H1 (cell line): Measurements from ENCODE around the gene TMEM164. TPM values are rescaled to one million over a fixed set of nuclear protein-coding genes. Genes with fewer than 3 reads are reported as not detected.

Source experiments
- CTCF ChIA-PET: fragments of 300-600 bp; sonication (Branson Sonifier 250); formaldehyde crosslinking; loops from one replicate; lab custom pipeline; 2021; ENCODE audit not compliant: partially characterized antibody; lab: Charles Lee
- POLR2A ChIA-PET: fragments of 300-600 bp; sonication (Branson Sonifier 250); formaldehyde crosslinking; loops from one replicate; lab custom pipeline; 2021; ENCODE audit warnings: inconsistent platforms; ENCODE audit not compliant: partially characterized antibody; lab: Charles Lee
- DNase-seq, 2 experiments: peaks; one replicate each; pipeline versions ENCODE4 v3.0.0 to v3.0.0-alpha.2; 2010 to 2022; ENCODE audit warnings: low spot score in 2 of 2, low read depth in 1 of 2, mixed read lengths in 1 of 2
- FAIRE-seq: peaks from 2 replicates; lab custom pipeline; 2011; peaks lifted over from hg19 to GRCh38; lab: Jason Lieb, UNC
- H2AFZ ChIP-seq: 2 replicates; pipeline ENCODE4 v1.8.1; 2012; ENCODE audit warnings: low read length, inconsistent platforms
- H2AK5ac ChIP-seq: 2 replicates; pipeline ENCODE4 v1.6.1; 2013; ENCODE audit warnings: low read depth, low read length
- H2BK120ac ChIP-seq: replicated peaks from 2 replicates; pipeline ENCODE3; 2013; ENCODE audit warnings: low read depth, low read length, inconsistent platforms
- H2BK12ac ChIP-seq: 2 replicates; pipeline ENCODE4 v1.6.1; 2013; ENCODE audit warnings: low read depth, low read length
- H2BK15ac ChIP-seq: 2 replicates; pipeline ENCODE4 v1.6.1; 2013; ENCODE audit warnings: low read length
- H2BK20ac ChIP-seq: 2 replicates; pipeline ENCODE4 v1.6.1; 2013; ENCODE audit warnings: low read length
- H2BK5ac ChIP-seq: 2 replicates; pipeline ENCODE4 v1.6.1; 2013; ENCODE audit warnings: low read depth, low read length
- H3K14ac ChIP-seq: 2 replicates; pipeline ENCODE4 v1.6.1; 2013; ENCODE audit warnings: inconsistent platforms; ENCODE audit not compliant: insufficient read length
- H3K18ac ChIP-seq: 2 replicates; pipeline ENCODE4 v1.6.1; 2013; ENCODE audit warnings: low read length; ENCODE audit errors: extremely low read depth
- H3K23ac ChIP-seq: 2 replicates; pipeline ENCODE4 v1.6.1; 2013; ENCODE audit warnings: inconsistent platforms; ENCODE audit not compliant: insufficient read length
- H3K23me2 ChIP-seq: 2 replicates; pipeline ENCODE4 v1.6.1; 2013; ENCODE audit warnings: low read depth, low read length
- H3K27ac ChIP-seq: 2 replicates; pipeline ENCODE4 v1.6.1; 2011; ENCODE audit warnings: low read depth, low read length, inconsistent platforms
- H3K27me3 ChIP-seq, 4 experiments: replicated peaks in 1 of 4; 1 replicate in 1 of 4; 2 replicates in 3 of 4; pipeline versions ENCODE4 v1.6.1 to v1.8.1; 2011 to 2013; ENCODE audit warnings: low read length in 3 of 4, mild to moderate bottlenecking in 3 of 4, inconsistent platforms in 2 of 4, mixed read lengths in 2 of 4, moderate library complexity in 1 of 4; ENCODE audit not compliant: control insufficient read depth in 3 of 4, insufficient read depth in 3 of 4; ENCODE audit errors: extremely low read depth in 1 of 4
- H3K36me3 ChIP-seq, 4 experiments: 2 replicates each; pipeline versions ENCODE4 v1.6.1 to v1.8.1; 2011 to 2013; ENCODE audit warnings: mild to moderate bottlenecking in 4 of 4, low read length in 3 of 4, moderate library complexity in 2 of 4, control low read depth in 1 of 4, inconsistent platforms in 1 of 4; ENCODE audit not compliant: insufficient read depth in 4 of 4, control insufficient read depth in 2 of 4
- H3K4ac ChIP-seq: replicated peaks from 2 replicates; pipeline ENCODE3; 2013; ENCODE audit warnings: low read length, low read depth, mixed read lengths, inconsistent platforms; ENCODE audit not compliant: insufficient read length
- H3K4me1 ChIP-seq, 4 experiments: replicated peaks in 1 of 4; 1 replicate in 1 of 4; 2 replicates in 3 of 4; pipeline versions ENCODE4 v1.6.1 to v1.8.1; 2011 to 2013; ENCODE audit warnings: low read length in 3 of 4, inconsistent platforms in 2 of 4, mixed read lengths in 1 of 4; ENCODE audit not compliant: insufficient read depth in 4 of 4, control insufficient read depth in 3 of 4
- H3K4me2 ChIP-seq, 2 experiments: 2 replicates each; pipeline versions ENCODE4 v1.6.1 to v1.8.1; 2011 to 2013; ENCODE audit warnings: low read depth in 2 of 2, low read length in 2 of 2, control low read depth in 1 of 2, inconsistent platforms in 1 of 2, mild to moderate bottlenecking in 1 of 2; ENCODE audit not compliant: insufficient read depth in 1 of 2
- H3K4me3 ChIP-seq, 4 experiments: fragments of 200-600, 300-600 bp in 1 of 4; sonication (generic), shearing (Covaris generic), sonication (Bioruptor Twin) in 1 of 4; 2 replicates each; pipeline versions ENCODE4 v1.5.1 to v1.8.1; 2011 to 2016; ENCODE audit warnings: low read length in 4 of 4, low read depth in 3 of 4, control low read depth in 2 of 4, inconsistent platforms in 2 of 4, mild to moderate bottlenecking in 2 of 4, mixed read lengths in 1 of 4, moderate library complexity in 1 of 4; ENCODE audit not compliant: insufficient read depth in 2 of 4; ENCODE audit errors: extremely low read depth in 1 of 4
- H3K56ac ChIP-seq: replicated peaks from 2 replicates; pipeline ENCODE3; 2013; ENCODE audit warnings: low read depth, mild to moderate bottlenecking, mixed read lengths, low read length, inconsistent platforms; ENCODE audit not compliant: insufficient read length
- H3K79me1 ChIP-seq: 2 replicates; pipeline ENCODE4 v1.6.1; 2013; ENCODE audit warnings: low read depth, low read length, control low read depth
- H3K79me2 ChIP-seq, 2 experiments: 2 replicates each; pipeline versions ENCODE4 v1.6.1 to v1.8.1; 2012 to 2013; ENCODE audit warnings: low read length in 2 of 2, mild to moderate bottlenecking in 2 of 2, inconsistent platforms in 1 of 2; ENCODE audit not compliant: insufficient read depth in 2 of 2, control insufficient read depth in 1 of 2
- H3K9ac ChIP-seq, 4 experiments: replicated peaks in 1 of 4; 1 replicate in 1 of 4; 2 replicates in 3 of 4; pipeline versions ENCODE4 v1.6.1 to v1.8.1; 2011 to 2013; ENCODE audit warnings: low read depth in 3 of 4, low read length in 3 of 4, control low read depth in 2 of 4, mild to moderate bottlenecking in 2 of 4, moderate library complexity in 2 of 4, inconsistent platforms in 1 of 4; ENCODE audit errors: extremely low read depth in 1 of 4
- H3K9me3 ChIP-seq, 2 experiments: 2 replicates each; pipeline versions ENCODE4 v1.6.1 to v1.8.1; 2012 to 2013; ENCODE audit warnings: mild to moderate bottlenecking in 2 of 2, moderate library complexity in 2 of 2, control low read depth in 1 of 2, inconsistent platforms in 1 of 2, low read depth in 1 of 2, low read length in 1 of 2, mixed read lengths in 1 of 2; ENCODE audit not compliant: insufficient read depth in 2 of 2
- H4K20me1 ChIP-seq, 2 experiments: replicated peaks in 1 of 2; 2 replicates each; pipeline versions ENCODE3 to v1.8.1; 2011 to 2013; ENCODE audit warnings: inconsistent platforms in 2 of 2, low read length in 2 of 2, mild to moderate bottlenecking in 1 of 2; ENCODE audit not compliant: insufficient read depth in 2 of 2, control insufficient read depth in 1 of 2
- H4K5ac ChIP-seq: 2 replicates; pipeline ENCODE4 v1.6.1; 2013; ENCODE audit warnings: low read length, low read depth, mixed read lengths, inconsistent platforms; ENCODE audit not compliant: insufficient read length
- H4K8ac ChIP-seq: 2 replicates; pipeline ENCODE4 v1.8.0; 2013; ENCODE audit warnings: mild to moderate bottlenecking, moderate library complexity, low read length, inconsistent platforms; ENCODE audit not compliant: insufficient read depth; ENCODE audit errors: extremely low read depth
- H4K91ac ChIP-seq: replicated peaks from 2 replicates; pipeline ENCODE3; 2013; ENCODE audit warnings: low read length, mixed read lengths, inconsistent platforms; ENCODE audit not compliant: insufficient read length
- WGBS, 2 experiments: shearing (Covaris generic) in 1 of 2; methylation state at CpG; one replicate each; pipeline versions ENCODE4 v1.1.6 to v1.1.7; 2013 to 2015; ENCODE audit warnings: low lambda C conversion rate in 2 of 2, mixed read lengths in 2 of 2, inconsistent platforms in 1 of 2, low coverage in 1 of 2, missing lambda C conversion rate in 1 of 2; ENCODE audit not compliant: insufficient replicate concordance in 2 of 2, insufficient coverage in 1 of 2, insufficient read length in 1 of 2; ENCODE audit errors: extremely low coverage in 1 of 2, missing lambda C conversion rate in 1 of 2; 5-methylcytosine and 5-hydroxymethylcytosine counted together
- polyA plus RNA-seq, 7 experiments: library from polyadenylated mRNA; depleted of rRNA in 3 of 7; stranded (reverse) in 5 of 7; unstranded in 2 of 7; fragments of >200 nt in 5 of 7; fragments of 200-250 nt in 2 of 7; gene quantifications; 1 replicate in 5 of 7; 2 replicates in 1 of 7; 4 replicates in 1 of 7; pipeline versions ENCODE4 v1.2.1 to v1.2.3, GENCODE V29; 2011 to 2013; ENCODE audit warnings: missing spikeins in 2 of 7, mixed read lengths in 2 of 7
- total RNA-seq: library from RNA; stranded (reverse); fragmentation: NEBNext Ultra II Directional; extraction: Animal tissue kit (Norgen Biotek cat#: 25700); gene quantifications from 2 replicates; pipeline ENCODE4 v1.2.1, GENCODE V29; 2021

Gene TMEM164
- total and polyA plus RNA-seq, 2 of the 8 experiments (the other 6 are each of a cell fraction or from before 2014, with no cell fraction given) = 7.3 to 14.8 TPM

GRCh38 chrX:110161361-110161686 is 158.4 kb downstream of the TMEM164 start:
- no peaks in the 10 kb centered on the region for H3K9me3 ChIP-seq
- H2BK20ac ChIP-seq = no peak overlapping the region
- 100% methylated on average over 1 of the region's 1 CpG; no CpG with 5 or more reads in 1 of the 2 experiments for WGBS, 2 experiments
- H4K8ac ChIP-seq = no peak overlapping the region
- no peak overlapping the region for H2BK5ac ChIP-seq
- H3K27ac ChIP-seq = no peak overlapping the region; the same call in 1 of the 2 replicates
- no peak overlapping the region for H3K56ac ChIP-seq
- H3K4ac ChIP-seq = no peak overlapping the region
- H4K5ac ChIP-seq = no peak overlapping the region
- no peak for FAIRE-seq
- ChIA-PET POLR2A (no interaction called here), CTCF (interaction anchor here (0.6 to 34.1 kb wide), 17 partner anchors 9 to 275 kb away, joined by 3 to 742 read pairs (median 4); no protein-coding TSS in a partner anchor)
- no peak overlapping the region for H3K4me2 ChIP-seq
- H2BK12ac ChIP-seq = no peak overlapping the region
- no peak overlapping the region for H3K14ac ChIP-seq
- H3K4me3 ChIP-seq = no peak overlapping the region
- no peak overlapping the region for H2AFZ ChIP-seq
- no peaks in the 10 kb centered on the region for H3K27me3 ChIP-seq
- DNase-seq = no peak
- H2BK15ac ChIP-seq = no peak overlapping the region
- H3K23me2 ChIP-seq = no peaks in the 10 kb centered on the region
- no peaks in the 10 kb centered on the region for H3K36me3 ChIP-seq
- H3K23ac ChIP-seq = no peak overlapping the region
- H3K18ac ChIP-seq = no peak overlapping the region
- H3K9ac ChIP-seq = no peak overlapping the region
- H4K20me1 ChIP-seq = peaks cover 0 to 2% of the 10 kb centered on the region in 2 experiments
- no peak overlapping the region for H2AK5ac ChIP-seq
- H3K79me2 ChIP-seq = no peaks in the 10 kb centered on the region
- H3K4me1 ChIP-seq = peaks cover 0 to 6% (median under 1%) of the 10 kb centered on the region in 4 experiments; a peak in 3 of 7 replicates
- H2BK120ac ChIP-seq = no peak overlapping the region
- no peak overlapping the region for H4K91ac ChIP-seq
- H3K79me1 ChIP-seq = no peaks in the 10 kb centered on the region
